SK-N-SH (cell line): Measurements from ENCODE around the gene PRR20G.

Source experiments
- FOXJ3 ChIP-seq: sonication (generic); formaldehyde crosslinking; IDR thresholded peaks from 2 replicates; pipeline ENCODE4 v1.5.1; 2020; ENCODE audit warnings: mild to moderate bottlenecking, missing genetic modification reagents
- POLR2AphosphoS5 ChIP-seq: IDR thresholded peaks from 2 replicates; pipeline ENCODE4 v1.6.1; 2012; ENCODE audit warnings: low read depth, low read length
- TF ChIP-seq, protein P1 (sequence below): fragments of 200-600 bp; sonication (generic); IDR thresholded peaks from 2 replicates; pipeline ENCODE4 v1.6.1; 2017; ENCODE audit warnings: antibody characterized with exemption, mild to moderate bottlenecking, moderate library complexity
- TF ChIP-seq, protein P2 (sequence below): fragments of 150-350 bp; IDR thresholded peaks from 2 replicates; pipeline ENCODE4 v1.6.1; 2017; ENCODE audit warnings: antibody characterized with exemption, low read length, low read depth, borderline replicate concordance
- TF ChIP-seq, protein P3 (sequence below): fragments of 150-350 bp; IDR thresholded peaks from 2 replicates; pipeline ENCODE4 v1.6.1; 2016; ENCODE audit warnings: mild to moderate bottlenecking, low read depth, low read length

DNA sequence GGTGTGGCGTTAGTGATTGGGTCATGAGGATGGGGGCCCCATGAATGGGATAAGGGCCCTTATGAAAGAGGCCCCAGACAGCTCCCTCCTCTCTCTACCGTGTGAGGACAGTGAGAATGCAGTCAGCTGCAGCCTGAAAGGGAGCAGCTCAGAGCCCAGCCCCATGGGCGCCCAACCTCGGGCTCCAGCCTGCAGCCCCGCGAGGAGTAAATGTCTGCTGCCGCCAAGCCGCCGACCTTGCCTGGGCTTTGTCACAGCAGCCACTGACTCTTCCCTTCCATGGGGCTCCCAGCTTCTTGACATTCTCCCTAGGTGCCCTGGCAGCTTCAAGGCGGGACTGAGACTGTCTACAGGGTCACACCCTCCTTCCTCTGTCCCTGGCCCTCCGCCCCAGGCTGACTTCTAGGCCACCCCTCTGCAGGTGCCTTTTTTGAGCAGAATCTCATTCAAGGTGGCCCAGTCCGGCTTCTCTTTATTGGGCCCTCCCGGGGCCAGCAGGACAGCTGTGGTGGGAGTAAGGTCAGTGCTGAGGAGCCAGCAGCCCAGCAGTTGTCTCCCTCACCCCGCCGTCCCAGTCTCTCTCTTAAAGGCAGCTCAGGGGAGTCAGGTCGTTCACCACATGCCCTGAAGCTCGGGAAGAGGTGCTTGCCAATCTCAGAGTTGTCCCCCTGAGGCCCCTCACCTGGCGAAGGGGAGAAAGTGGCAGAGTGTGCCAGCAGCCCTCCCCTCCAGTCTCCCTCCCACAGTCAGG, 18.7 kb upstream of the PRR20G start:
- TF ChIP-seq, protein P1, sequence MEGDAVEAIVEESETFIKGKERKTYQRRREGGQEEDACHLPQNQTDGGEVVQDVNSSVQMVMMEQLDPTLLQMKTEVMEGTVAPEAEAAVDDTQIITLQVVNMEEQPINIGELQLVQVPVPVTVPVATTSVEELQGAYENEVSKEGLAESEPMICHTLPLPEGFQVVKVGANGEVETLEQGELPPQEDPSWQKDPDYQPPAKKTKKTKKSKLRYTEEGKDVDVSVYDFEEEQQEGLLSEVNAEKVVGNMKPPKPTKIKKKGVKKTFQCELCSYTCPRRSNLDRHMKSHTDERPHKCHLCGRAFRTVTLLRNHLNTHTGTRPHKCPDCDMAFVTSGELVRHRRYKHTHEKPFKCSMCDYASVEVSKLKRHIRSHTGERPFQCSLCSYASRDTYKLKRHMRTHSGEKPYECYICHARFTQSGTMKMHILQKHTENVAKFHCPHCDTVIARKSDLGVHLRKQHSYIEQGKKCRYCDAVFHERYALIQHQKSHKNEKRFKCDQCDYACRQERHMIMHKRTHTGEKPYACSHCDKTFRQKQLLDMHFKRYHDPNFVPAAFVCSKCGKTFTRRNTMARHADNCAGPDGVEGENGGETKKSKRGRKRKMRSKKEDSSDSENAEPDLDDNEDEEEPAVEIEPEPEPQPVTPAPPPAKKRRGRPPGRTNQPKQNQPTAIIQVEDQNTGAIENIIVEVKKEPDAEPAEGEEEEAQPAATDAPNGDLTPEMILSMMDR = no peak
- TF ChIP-seq POLR2AphosphoS5 (no peak), FOXJ3 (CRISPR knock-in tag) (no peak)
- TF ChIP-seq, protein P2, sequence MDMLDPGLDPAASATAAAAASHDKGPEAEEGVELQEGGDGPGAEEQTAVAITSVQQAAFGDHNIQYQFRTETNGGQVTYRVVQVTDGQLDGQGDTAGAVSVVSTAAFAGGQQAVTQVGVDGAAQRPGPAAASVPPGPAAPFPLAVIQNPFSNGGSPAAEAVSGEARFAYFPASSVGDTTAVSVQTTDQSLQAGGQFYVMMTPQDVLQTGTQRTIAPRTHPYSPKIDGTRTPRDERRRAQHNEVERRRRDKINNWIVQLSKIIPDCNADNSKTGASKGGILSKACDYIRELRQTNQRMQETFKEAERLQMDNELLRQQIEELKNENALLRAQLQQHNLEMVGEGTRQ = no peak
- TF ChIP-seq, protein P3, sequence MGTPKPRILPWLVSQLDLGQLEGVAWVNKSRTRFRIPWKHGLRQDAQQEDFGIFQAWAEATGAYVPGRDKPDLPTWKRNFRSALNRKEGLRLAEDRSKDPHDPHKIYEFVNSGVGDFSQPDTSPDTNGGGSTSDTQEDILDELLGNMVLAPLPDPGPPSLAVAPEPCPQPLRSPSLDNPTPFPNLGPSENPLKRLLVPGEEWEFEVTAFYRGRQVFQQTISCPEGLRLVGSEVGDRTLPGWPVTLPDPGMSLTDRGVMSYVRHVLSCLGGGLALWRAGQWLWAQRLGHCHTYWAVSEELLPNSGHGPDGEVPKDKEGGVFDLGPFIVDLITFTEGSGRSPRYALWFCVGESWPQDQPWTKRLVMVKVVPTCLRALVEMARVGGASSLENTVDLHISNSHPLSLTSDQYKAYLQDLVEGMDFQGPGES = no peak
